ENCODE measurements around the gene LRFN5.

DNA sequence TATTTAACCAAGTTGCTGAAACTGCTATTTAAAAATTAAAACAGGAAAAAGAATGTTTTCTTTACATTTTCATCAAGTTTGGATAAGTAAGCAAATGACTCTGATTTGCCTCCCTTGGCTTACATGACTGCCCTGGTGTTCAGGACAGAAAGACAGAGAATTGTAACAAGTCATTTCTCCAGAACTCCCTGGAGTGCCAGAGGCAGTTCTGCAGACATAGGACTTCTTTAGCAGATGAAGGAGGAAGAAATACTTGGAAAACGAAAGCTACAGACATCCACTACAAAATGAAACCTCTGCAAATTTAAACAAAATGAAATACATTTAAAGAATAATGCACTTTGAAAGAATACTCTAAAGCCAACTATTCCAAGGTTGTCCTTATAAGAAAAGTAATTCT lies 253.9 kb downstream of the LRFN5 start:
- TF ChIP-seq, protein P1, sequence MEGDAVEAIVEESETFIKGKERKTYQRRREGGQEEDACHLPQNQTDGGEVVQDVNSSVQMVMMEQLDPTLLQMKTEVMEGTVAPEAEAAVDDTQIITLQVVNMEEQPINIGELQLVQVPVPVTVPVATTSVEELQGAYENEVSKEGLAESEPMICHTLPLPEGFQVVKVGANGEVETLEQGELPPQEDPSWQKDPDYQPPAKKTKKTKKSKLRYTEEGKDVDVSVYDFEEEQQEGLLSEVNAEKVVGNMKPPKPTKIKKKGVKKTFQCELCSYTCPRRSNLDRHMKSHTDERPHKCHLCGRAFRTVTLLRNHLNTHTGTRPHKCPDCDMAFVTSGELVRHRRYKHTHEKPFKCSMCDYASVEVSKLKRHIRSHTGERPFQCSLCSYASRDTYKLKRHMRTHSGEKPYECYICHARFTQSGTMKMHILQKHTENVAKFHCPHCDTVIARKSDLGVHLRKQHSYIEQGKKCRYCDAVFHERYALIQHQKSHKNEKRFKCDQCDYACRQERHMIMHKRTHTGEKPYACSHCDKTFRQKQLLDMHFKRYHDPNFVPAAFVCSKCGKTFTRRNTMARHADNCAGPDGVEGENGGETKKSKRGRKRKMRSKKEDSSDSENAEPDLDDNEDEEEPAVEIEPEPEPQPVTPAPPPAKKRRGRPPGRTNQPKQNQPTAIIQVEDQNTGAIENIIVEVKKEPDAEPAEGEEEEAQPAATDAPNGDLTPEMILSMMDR (IDR thresholded peaks at IDR 0.05) = no peak
- TF ChIP-seq POLR2A (IDR thresholded peaks at IDR 0.05) = no peak
- TF ChIP-seq EP300 (IDR thresholded peaks at IDR 0.05) = no peak
